Stimulated activated CD8-positive, alpha-beta memory T cell treated with anti-CD3 and anti-CD28 coated beads, Interleukin-12 subunit alpha, Interleukin-12 subunit beta, amount 100 ng/mL, for 4 hours (primary cell): ENCODE data around the gene MBOAT2.
A peak's percentile ranks its signal among the peaks of the same experiment; 100 is the strongest.

Source experiments
- DNase-seq: peaks from one replicate; pipeline ENCODE4 v3.0.0-alpha.2; 2020; ENCODE audit warnings: low read depth

The MBOAT2 gene

GRCh38 chr2:9018109-9018508 lies 14.6 kb upstream of the MBOAT2 start:
- DNase-seq: no peak

DNA sequence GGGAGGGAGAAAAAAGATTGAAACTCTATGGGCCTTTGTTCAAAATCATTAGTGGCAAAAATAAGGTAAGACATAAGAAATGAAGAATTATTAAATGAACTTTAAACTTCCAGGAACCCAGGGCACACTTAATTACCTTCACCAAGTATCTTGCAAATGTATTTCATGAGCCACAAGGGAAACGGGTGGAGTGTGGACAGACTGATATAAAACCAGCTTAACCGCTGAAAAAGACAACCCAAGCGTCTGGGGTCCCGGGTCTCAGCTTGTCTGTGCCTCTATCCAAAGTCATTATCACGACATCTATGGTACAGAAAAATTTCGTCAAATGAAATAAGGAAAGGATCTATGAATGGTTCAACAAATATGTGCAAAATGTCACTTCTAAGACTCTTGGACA lies 13.9 kb upstream of the MBOAT2 start:
- no peak for DNase-seq

DNA sequence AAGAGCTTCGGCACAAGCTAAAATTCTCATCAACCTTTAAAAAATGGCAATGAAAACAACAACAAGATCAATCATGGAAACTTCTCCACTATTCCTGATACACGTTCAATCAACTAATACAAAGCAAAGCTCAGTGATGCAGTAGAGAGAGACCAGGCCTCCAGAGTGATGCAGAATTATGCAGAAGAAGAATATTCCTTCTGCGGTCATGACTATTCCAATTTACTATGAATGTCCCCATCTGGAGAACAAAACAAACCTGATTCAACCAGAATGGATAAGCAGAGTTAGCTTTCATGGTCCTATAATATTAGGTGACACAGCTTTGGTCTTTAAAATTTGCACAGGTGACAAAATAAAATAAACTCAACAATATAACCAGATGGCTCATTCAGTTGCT lies 12.5 kb upstream of the MBOAT2 start:
- DNase-seq: no peak

GRCh38 chr2:9013403-9013802 lies 9.9 kb upstream of the MBOAT2 start:
- DNase-seq: no peak

DNA sequence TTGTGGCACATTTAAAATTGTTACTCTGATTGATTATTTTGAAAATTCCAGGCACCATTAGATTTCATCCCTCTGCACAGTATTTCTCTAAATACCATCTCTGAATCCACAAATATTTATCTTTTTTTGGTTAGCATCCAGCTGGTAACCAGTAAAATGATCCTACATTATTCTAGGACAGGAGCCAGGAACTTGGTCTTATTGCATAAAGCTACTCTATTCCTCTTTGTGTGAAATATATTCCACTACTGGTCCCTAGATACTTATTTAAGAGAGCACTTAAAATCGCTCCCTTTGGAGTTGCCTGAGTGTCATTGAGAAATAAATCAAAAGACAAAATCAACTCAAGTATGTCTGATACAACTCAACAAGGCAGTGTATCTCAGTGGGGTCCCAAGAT lies 7.4 kb upstream of the MBOAT2 start:
- DNase-seq: no peak

DNA sequence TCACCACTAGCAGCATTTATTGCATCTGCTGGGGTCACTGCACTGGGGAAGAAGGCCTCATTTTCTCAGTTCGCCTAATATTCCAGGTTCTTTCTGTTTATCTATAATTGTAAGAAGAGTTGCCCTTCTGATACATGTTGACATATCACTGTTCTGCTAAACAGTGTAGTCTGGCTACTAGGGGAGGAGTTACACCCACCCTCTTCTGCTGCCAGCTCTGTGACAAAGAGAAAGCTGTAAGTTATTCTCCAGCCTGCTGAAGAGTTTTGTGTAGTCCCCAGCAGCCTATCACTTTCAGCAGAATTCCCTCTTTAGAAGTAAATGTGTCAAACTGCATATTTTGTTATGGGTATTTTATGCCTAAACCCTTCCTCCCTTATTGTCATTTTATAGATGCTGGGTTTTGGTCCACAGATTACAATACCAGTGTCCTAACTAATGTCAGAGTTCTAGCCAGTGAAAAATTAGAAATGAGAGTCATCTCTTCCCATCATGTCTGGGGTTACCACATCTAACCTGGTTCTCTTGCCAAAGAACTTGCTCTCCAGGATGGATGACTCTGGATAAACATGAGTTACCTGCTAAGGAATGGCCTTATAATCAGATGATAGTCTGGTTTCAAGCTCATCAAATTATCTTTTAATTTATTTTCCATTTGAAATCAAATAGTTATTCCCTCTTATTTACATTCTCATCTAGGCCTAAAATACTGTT lies 5.6 kb upstream of the MBOAT2 start:
- DNase-seq: no peak

DNA sequence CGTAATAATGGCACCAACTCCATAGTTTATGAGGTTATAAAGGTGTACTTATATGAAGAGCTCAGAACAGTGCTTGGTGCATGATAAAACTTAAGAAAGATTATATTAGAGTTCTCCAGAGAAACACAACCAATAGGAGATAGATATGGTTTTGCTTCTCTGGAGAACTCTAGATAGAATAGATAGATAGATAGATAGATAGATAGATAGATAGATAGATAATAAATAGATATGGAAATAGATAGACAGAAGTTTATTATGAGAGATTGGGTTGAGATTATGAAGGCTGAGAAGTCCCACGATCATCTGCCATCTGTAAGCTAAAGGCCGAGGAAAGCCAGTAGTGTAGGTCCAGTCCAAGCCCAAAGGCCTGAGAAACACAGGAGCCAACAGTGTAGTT lies 2.9 kb upstream of the MBOAT2 start:
- no peak for DNase-seq

DNA sequence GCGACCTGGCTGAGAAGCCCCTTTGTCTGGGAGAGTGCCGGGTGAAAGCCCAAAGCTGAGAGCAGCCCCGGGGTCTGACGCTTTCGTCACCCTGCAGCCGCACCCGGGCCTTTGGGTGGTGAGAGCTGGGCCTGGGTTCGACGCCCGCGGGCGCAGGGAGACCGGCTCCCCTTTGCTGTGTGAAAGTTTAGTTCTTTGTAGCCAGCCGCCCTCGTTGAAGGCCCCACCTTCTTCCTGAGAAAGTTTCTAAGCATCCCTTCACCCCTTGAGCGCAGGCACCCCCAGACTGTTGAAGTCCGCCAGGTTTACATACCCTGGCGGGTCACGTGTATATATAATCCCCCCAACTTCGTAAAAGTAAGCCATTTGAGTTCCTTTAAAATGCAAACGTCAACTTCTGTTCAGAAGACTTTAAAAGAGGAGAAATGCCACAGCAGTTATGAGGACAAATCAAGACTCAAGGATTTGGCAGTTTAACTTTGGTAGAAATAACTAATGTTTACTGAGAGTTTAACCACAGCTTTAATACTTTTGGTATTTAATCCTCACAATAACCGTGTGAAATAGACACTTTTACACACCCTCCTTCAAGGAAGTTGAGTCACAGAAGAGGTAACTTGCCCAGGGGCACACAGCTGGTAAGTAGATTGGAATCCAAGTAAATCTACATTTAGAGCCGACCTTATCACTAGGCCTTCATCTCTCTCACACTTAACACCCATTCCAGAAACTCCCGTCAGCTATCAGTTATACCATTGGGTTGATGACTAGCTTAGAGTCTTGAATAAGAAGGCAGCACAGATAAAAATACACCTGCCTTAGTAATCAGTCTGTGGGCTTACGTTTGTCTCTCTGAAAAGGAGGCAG lies 1.1 kb upstream of the MBOAT2 start:
- peak; percentile 6 for DNase-seq

- no peak for DNase-seq
Measured at GRCh38 chr2:9003366-9003615, 193 bp downstream of the MBOAT2 start.

- peak; percentile 0 for DNase-seq
Measured at GRCh38 chr2:9002637-9003365, 683 bp downstream of the MBOAT2 start.

GRCh38 chr2:9002313-9002636 lies 1.2 kb downstream of the MBOAT2 start:
- no peak for DNase-seq

GRCh38 chr2:9001778-9002177 lies 1.7 kb downstream of the MBOAT2 start:
- no peak for DNase-seq

- no peak for DNase-seq
Measured at GRCh38 chr2:9001229-9001628, 2.3 kb downstream of the MBOAT2 start.

DNA sequence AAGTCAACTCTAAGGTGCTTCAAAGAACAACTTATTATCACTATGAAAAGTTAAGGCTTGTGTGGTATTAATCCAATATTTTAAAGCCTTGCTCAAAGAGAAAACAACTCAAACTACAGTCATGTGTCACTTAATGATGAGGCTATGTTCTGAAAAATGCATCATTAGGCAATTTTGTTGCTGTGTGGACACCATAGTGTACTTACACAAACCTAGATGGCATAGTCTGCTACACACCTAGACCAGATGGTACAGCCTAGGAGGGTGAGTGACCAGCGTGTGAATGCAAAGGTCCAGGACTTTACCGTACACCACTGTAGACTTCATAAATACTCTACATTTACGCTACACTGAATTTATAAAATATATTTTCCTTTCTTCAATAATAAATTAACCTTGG lies 3.0 kb downstream of the MBOAT2 start:
- DNase-seq: no peak

- no peak for DNase-seq
Measured at GRCh38 chr2:8999797-9000196, 3.7 kb downstream of the MBOAT2 start.

DNA sequence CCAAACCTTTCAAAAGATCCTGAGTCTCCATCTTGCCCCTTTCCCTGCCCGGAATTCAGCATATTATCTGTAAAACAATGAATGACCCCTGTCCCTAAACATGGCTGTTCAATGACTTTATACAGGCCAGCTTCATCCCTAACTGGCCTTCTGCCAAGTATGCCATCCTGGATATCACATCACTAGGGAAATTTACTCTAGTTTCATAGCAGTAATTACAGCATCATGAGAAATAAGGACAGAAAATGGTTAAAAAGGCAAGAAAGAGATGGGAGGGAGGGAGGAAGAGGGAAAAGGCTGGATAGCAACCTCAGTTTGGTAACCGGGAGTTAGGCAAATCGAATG lies 4.4 kb downstream of the MBOAT2 start:
- DNase-seq: no peak

DNA sequence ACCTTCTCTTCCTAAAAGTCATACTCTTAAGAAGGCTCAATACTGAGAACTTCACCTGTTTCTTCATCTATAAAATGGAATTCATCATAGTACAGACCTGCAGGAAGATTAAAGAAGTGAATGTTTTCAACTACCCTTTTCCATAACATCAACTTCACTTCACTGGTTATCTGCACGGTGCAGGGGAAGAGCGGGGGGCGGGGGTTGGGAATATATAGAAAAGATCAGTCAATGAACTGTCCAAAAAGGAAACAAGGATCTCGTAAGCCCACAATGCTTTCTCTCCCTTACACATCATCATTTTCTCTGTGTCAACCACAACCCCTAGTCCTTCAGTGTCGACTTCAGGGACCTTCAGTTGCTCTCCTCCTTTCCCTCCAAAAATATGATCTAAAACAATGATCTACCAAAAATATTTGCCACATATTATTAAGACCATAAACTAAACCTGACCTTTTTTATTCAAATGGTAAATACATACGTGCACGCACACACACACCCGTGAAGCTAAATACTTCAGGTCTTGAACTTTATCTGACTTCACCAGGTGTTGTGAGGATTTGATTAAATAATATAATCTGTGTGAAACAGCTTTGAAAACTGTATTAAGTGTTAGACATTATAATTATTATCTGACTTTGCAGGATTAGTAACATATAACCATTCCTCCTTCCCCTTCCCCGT lies 4.9 kb downstream of the MBOAT2 start:
- DNase-seq: no peak

- DNase-seq: no peak
Measured at GRCh38 chr2:8997631-8998030, 5.9 kb downstream of the MBOAT2 start.

DNA sequence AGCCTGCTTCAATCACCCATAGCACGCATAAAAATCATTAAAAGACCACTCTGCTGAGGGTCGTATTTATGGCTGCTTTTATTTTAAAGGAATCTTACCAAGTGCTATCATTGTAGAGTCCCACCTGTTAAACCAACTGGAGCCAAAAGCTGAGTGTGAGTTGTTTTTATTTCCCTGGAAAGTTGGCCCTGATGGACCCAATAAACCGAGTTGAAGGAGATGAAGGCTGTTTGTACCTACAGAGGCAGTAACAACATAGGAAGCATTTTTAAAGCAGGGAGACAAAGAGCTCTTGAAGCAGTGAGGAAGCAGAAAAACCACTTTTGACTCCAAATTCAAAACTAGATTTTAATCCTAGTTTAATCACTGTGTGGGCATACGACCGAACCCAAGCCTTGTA lies 6.4 kb downstream of the MBOAT2 start:
- no peak for DNase-seq

DNA sequence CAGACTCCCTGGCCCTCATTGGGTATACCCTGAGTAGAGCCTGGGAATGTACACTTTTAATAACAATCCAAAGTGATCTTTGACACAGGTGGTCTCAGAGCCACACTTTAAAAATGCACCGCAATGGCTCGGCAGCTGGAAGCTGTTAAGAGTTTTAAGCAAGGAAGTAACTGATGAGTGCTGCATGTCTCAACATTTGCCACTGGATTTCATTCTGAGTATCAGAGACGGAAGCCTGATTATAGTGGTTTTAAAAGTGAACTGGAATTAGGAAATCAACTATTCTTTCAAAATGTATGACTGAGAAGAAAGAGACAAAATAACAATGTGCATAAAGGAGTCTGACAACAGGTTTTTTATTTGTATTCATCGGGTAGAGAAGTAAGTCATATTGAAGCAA lies 7.5 kb downstream of the MBOAT2 start:
- DNase-seq: no peak

DNA sequence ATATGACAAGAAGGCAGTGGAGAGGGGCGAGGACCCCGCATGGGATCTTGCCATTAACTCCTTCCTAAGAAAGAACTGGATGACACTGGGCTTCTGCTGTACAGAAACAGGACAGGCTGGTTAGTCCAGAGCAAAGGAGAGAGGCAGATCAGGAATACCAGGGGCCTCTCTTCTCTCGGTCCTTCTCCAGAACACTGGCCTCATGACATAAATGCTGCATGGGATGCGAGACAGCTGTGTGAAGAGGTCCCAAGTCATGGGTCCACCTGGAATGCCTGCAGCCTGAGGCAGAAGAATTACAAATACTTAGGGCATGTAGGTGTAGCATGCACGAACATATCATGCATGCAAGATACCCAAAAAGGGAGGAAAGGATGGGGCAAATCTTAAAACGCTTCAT lies 9.1 kb downstream of the MBOAT2 start:
- DNase-seq: no peak

DNA sequence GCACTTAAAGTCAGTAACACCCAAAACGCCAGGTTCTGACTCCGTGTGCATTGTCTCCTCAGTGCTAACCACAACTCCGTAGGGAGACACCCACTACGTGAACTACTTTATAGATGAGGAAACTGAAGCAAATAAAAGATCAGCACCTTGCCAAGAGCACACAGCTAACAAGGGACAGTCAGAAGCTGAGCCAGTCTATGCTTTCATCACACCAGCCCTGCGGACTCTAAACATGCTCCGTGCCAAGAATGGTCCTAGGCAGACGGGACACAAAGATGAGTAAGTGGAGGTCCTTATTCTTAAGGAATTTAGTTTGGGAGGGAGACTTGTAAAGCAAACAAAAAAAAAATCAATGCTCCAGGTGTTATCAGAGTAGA lies 9.6 kb downstream of the MBOAT2 start:
- no peak for DNase-seq
